Dermis blood vessel endothelial cell (primary cell): ENCODE measurements around the gene PXDN. TPM values are rescaled to one million over a fixed set of nuclear protein-coding genes. Genes with fewer than 3 reads are reported as not detected.

Experiments used
- DNase-seq: peaks from one replicate; pipeline ENCODE4 v3.0.0; 2010
- total RNA-seq: library from RNA; depleted of rRNA; stranded (reverse); fragments of >200 nt; gene quantifications from 2 replicates; pipeline ENCODE4 v1.2.3, GENCODE V29; 2014

The PXDN gene
- total RNA-seq, 1 donor from 2014 or later: 563 TPM

DNA sequence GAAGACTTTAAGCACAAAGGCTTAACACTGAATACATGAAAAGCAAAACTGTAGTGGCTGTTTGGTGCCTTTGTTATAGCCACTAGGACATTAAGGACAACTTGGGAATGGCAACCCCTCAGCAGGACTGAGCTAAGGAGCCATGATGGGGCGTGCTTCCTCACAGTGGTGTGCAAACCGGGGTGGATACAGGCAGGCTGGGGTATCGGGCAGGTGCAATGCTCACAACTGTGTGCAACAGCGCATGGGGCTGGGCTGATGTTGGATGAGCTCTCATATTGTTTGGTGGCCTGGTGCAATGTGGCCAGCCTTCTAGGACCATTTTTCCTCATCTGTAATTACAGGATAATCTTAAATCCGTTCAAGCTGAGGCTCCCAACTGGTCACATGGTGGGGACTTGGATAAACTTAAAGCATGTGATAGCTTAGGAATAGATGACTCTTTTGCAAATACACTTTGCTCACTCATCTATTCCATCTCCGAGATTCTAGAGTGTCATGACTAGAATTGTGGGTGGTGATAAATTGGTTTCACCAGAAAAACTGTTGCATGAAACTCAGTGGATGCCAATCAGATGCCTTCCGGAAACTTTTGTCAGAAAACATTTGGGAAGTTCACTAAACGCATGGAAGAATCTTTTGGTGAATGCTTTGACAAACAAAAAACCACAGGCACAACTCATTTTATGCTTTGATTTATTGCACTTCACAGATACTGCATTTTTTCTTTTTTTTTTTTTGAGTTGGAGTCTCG is 116.5 kb downstream of the PXDN start:
- no peak for DNase-seq

DNA sequence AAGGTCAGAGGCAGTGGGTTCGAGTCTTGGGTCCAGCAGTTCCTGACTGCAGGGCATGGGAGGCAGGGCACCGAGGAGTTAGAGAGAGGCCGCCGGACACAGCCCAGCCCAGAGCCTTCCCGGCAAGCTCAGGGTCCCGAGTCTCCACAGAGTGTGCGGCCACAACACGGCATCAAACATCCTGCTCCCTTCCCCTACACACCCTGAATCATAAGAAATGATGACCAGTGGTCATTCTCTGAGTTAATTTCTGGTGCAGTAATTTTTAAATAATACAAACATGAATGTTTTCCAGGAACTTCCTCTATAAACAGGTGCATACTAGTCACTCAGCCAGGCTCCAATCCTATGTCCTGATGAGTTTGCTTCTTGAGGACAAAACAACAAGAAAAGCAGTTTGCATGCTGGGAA is 118.0 kb downstream of the PXDN start:
- peak; percentile 85 for DNase-seq

- DNase-seq: peak; percentile 96
Measured at GRCh38 chr2:1625281-1626001, 118.9 kb downstream of the PXDN start.

DNA sequence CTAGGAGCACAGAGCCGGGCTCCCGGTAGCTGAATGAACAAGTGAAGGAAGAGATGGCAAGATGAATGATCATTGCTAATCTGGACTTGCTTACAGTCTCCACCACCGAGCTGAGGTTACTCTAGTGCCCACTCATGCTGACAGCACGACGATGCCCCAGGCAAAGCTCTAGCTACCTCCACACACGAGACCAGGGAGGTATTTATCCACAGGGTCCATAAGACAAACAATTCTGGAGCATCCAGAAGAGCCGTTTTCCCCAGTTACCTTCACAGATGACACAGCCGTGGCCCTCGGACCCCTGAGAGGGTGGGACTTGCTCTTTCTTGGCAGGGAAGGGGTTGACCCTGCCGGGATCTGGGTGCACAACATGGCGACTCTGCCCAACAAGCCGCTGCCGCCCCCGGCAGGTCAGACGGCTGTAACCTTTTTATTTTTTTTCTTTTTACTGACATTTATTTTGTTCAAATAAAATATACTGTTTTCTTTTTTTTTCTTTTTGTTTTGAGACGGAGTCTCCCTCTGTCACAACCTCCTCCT is 120.3 kb downstream of the PXDN start:
- no peak for DNase-seq

- DNase-seq: no peak
Measured at GRCh38 chr2:1622521-1623200, 121.7 kb downstream of the PXDN start.

DNA sequence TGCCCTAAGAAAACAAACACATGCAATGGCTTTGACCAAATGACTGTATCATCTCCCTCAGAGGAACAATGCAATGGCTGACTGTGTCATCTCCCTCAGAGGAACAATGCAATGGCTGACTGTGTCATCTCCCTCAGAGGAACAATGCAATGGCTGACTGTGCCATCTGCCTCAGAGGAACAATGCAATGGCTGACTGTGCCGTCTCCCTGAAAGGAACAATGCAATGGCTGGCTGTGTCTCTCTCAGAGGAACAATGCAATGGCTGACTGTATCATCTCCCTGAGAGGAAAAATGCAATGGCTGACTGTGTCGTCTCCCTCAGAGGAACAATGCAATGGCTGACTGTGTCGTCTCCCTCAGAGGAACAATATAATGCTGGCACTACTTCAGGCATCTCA is 122.3 kb downstream of the PXDN start:
- DNase-seq: peak; percentile 73

- DNase-seq: no peak
Measured at GRCh38 chr2:1621501-1621900, 122.8 kb downstream of the PXDN start.

DNA sequence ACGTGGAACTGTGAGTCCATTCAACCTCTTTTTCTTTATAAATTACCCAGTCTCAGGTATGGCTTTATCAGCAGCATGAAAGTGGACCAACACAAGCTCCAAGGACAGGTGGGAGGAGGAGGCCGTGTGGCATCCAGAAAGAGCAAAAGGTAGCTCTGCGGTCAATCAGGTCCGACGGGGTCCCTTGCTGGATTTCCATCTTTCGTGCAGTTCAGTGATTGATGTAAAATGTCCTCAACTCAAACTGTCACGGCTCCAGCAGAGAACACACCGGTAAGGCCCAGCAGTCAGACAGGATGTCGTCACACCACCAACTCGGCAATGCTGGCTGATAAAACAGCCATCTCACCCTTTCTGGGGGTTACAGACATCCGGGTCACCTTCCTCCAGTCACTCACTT is 123.3 kb downstream of the PXDN start:
- DNase-seq: no peak

GRCh38 chr2:1620081-1620480 is 124.2 kb downstream of the PXDN start:
- DNase-seq: no peak

DNA sequence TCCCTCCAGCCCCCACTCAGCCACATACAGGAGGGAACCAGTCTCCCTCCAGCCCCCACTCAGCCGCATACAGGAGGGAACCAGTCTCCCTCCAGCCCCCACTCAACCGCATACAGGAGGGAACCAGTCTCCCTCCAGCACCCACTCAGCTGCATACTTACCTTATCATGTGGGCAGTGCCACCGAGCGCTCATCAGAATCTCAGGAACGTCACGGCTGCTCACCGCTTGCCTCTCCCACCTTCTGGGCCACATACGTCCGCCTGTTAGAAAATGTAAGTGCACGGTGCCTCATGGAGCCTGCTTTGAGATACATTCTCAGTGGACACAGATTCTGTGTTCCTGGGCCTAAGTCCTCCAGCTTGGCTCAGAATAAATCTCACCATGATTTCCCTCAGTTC is 124.8 kb downstream of the PXDN start:
- DNase-seq: no peak

DNA sequence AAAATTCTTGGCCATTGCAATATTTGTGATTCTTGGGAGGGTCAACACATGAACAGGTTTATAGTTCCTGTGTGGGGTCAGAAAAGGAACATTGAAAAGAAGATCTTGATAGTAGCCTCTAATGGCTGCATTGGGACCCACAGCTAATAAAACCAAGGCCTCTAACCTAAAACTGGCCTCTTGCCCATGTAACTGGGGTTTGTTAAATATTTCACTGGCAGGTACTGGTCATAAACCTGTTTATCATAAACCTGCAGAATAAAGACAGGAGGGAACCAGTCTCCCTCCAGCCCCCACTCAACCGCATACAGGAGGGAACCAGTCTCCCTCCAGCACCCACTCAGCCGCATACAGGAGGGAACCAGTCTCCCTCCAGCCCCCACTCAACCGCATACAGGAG is 125.3 kb downstream of the PXDN start:
- no peak for DNase-seq

DNA sequence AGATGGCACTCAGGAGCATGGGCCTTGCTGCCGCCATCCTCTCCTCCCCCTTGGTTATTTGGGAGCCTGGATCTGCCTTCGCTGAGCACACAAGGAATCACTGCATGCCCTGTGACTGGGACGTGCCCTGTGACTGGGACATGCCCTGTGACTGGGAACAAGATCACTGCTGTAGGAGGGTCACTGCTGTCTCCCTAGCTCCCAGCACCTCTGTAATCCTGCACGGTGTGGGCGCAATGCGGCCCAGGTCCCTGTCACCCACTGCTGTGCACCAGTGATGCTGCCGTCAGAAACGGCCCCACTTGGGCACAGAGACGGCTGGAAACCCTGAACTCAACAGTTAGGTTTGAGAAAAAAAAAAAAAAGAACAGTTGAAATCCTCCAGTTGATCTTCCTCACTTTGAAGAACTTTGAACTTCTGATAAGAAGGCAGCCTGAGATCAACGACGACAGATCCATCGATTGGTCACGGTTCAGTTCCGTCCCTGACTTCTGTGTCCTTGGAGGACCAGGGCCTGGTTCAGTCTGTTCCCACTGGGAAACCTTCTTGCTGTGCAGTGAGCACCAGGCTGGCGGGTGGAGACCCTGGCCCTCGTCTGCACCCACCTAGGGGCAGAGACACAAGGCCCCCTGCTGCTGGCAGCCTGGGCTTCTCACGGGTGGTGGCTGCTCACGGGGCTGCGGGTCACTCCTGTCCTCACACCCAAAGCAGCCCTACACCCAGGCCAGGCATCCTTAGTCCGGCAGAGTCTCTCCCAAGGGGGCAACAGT is 125.9 kb downstream of the PXDN start:
- no peak for DNase-seq

GRCh38 chr2:1617425-1618021 is 126.8 kb downstream of the PXDN start:
- DNase-seq: no peak

- no peak for DNase-seq
Measured at GRCh38 chr2:1614564-1614963, 129.8 kb downstream of the PXDN start.

GRCh38 chr2:1613731-1614354 is 130.5 kb downstream of the PXDN start:
- no peak for DNase-seq

DNA sequence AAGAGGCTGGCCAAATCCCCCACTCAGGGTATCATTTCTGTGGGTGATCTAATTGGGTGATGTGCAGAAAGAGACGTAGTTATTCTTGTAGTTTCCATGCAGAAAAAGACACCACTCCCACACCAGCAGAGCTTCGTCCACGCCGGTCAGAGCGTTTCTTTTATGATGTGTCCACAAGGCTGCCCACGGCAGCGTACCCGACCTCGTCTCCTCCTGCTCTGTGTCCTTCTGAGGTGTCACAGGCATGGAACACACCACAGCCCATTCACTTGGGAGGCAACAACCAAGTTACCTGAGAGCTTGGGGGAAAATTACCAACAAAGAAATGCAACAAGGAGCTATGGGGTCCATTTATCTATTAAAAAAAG is 131.3 kb downstream of the PXDN start:
- no peak for DNase-seq

- no peak for DNase-seq
Measured at GRCh38 chr2:1612391-1613077, 131.8 kb downstream of the PXDN start.

DNA sequence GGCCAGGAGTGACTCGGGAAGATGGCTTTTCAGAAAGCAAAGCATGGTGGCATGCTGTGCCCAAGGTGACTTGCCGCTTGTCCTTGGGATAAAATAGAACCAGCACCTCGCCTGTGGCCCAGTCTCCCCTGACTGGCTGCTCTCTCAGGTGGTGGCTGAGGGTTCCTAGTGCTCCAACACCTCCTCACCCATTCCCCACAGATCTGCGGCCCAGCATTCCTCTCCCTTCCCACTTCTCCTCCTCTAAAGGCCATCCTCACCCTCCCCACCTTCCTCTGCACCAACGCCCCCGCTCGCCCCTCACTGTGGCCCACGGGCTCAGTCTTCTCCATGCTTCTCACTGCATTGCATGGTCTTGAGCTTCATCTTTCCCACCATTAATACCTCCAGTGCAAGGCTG is 132.4 kb downstream of the PXDN start:
- no peak for DNase-seq

DNA sequence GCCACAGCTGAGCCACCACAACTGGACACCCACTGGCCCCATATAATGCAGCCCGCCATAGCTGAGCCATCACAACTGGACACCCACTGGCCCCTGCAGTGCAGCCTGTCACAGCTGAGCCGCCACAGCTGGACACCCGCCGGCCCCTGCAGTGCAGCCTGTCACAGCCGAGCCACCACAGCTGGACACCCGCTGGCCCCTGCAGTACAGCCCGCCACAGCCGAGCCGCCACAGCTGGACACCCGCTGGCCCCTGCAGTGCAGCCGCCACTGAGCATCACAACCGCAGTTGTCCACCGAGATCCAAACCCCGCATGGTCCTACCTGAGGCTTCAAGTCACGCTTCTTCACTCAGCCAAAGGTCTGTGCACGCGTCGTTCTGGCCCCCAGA is 134.2 kb downstream of the PXDN start:
- no peak for DNase-seq

DNA sequence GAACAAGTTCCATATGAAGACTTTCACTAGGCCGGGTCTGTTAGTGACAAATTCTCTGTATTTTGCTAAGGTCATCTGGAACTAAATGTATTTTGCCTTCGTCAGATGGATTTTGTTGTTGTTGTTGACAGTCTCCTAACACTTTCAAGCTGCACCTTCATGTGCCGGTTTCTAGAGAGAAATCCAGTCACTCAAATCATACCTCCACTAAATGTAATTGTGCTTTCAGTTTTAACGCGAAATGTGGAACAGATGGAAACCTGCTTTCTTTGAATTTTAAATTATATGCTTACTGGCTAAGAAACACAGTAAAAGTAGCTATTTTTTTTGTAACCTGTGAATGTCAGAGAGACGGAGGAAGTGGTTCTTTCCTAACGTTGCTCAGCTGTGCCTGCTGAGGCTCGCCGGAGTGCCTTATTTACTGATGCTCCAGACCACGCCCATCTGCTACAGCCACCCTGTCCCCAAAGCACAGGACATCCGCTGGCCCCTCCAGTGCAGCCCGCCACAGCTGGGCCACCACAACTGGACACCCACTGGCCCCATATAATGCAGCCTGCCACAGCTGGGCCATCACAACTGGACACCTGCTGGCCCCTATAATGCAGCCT is 134.7 kb downstream of the PXDN start:
- no peak for DNase-seq

- no peak for DNase-seq
Measured at GRCh38 chr2:1609040-1609439, 135.3 kb downstream of the PXDN start.
